ENCODE data around the gene MLLT10.

- TF ChIP-seq CTCF (conservative IDR thresholded peaks at IDR 0.05) = no peak
- no peak for TF ChIP-seq EZH2 (IDR thresholded peaks at IDR 0.05; ENCODE audit: low read depth)
Observed at GRCh38 chr10:21693418-21693817, 159.4 kb downstream of the MLLT10 start.

Measured in PC-9 (cell line).